Activated T-helper 1 cell treated with anti-CD3 and anti-CD28 coated beads, Interleukin-2, amount 50 U/mL, for 16 hours (primary cell): ENCODE data around the gene EPHB2.

Experiments
- DNase-seq, 2 donors: peaks; one replicate each; pipeline ENCODE4 v3.0.0-alpha.2; 2020; ENCODE audit warnings: low read depth in 1 of 2, low spot score in 1 of 2

Gene EPHB2

DNA sequence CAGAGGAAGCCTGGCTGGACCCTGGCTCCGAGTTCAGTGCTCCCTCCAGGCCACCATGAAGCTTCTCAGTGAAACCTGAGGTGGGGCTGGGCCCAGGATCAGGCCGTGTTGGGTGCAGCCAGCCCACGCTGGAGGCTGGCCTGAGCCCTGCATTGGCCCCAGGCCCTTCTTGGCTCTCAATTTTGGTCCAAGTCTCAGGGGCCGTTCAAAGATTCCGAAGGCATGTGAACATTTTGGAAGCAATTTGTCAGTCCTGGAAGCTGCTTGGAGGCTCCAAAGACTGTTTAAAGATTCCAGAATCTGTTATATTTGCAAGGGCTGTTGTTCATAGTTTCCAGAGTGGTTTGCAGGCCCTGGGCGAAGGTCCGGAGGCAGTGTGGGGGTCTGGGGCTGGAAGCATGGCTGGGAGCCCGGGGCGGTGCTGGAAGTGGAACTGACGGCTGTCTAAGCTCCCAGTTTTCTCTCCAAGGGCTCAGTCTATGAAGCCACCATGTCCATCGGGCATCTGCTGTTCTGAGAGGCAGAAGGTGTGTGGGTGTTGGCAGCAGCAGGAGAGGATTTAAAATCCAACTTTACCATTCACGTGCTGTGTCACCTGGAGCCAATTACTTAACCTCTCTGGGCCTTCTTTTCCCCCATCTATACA, 104.9 kb downstream of the EPHB2 start:
- no peak for DNase-seq

DNA sequence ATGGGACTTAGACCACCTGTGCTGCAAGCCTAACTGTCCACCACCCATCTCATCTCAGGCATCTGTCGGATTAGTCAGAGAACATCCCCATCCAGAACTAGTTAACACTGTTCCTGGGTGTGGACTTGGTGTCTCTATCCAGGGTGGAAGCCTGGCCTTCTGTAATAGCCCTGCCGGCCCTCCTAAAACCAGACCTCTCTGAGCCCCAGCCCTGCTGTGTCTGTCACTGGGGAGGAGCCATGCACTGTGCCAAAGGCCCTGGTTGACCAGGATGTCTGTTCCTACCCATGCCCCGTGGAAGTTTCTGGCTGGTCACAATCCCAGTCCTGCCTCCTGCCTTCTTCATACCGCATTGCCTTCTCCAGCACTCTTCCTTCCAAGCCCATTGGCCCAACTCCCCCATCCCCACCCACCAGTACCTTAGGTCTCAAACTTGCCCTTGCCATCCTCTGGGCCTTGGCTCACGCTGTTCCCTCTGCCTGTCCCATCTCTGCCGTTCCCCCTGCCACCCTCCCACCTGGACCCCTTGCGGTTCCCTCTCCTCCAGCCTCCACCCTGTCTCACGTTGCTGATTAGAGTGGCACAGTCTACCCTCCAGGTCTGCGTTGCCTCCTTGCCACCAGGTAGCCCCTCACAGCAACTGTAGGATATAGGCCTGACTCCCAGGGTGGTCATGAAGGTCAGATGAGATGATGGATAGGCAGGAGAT, 105.6 kb downstream of the EPHB2 start:
- no peak for DNase-seq

DNA sequence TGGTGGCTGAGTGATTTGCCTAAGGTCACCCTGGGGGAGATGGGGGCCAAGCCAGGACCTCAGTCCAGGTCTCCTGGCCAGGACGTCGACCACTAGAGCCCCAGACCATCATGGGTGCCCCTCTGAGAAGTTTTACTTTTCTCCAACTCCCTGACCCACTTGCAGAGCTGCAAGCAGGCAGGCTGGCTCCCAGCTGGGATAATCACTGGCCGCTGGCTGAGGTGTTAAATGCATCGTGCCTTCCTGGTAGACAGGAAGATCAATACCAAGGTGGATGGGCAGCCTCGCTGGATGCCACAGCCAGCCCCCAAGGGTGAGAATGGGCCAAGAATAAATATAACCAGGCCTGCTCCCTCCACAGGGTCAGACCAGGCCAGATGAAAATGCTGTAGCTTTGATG, 106.2 kb downstream of the EPHB2 start:
- DNase-seq = no peak

DNA sequence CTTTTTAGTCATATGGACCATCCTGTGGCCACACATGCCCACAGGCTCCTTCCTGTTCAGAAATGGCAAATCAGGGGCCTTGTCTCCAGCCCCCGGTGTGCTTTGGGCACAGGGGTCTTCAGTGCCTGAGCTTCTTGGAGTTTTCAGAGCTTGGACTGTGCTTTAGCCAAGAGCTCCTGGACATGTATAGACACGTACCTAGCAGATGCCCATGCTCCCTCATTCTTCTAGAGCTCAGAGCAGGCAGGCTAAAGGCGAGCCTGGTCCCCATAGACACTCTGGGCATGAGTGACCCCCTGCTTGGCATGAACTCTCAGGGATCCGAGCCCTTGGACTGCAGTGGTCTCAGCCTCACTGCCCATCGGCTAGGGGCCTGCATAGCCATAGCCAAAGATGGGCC, 106.8 kb downstream of the EPHB2 start:
- DNase-seq = no peak

DNA sequence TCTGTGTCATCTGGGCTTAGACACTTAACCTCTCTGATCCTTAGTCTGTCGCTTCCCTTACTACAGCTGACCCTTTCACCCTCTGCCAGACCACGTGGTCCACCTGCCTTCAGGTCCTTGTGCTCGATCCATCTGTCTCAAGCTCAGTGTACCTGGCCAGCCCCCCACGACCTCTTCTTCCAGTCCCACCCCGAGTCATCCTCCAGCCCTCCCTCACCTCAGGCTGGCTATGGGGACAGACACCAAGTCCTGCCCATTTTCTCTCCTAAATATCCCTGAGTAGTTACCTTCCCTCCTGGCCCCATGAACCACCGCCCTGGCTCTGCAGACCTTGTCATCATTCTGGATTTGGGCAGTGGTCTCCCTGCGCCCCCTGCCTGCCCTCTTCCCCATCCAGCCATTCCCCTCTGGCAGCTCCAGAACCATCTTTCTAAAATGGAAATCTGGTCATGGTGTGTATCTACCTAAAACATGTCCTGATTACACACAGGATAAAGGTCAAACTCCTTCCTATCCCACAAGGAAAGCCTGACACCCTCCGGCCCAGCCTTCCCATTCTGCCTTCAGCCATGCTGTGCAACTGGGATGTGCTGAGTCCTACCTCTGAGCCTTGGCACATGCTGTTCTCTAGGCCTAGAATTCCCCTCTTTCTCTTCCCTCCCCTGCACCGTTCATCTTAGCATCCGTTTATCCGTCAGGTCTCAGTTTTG, 107.6 kb downstream of the EPHB2 start:
- DNase-seq = no peak

DNA sequence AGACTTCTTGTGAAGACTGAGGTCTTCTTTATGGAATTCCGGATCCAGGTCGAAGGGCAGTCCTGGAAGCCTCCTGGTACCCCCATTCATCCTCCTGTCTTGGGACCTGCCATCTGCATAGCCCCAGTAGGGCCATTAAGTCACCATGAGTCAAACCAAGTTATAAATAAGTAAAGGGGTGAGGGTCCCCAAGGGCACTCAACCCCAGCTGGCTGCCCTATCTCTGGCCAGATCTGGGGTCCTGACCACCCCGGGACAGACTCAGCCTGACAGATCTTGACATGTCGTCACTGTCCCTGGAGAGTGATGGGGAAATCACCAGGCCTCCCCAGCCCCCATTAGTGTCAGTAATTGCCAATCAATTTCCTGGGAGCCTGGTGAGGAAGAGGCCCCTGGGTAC, 108.7 kb downstream of the EPHB2 start:
- no peak for DNase-seq

DNA sequence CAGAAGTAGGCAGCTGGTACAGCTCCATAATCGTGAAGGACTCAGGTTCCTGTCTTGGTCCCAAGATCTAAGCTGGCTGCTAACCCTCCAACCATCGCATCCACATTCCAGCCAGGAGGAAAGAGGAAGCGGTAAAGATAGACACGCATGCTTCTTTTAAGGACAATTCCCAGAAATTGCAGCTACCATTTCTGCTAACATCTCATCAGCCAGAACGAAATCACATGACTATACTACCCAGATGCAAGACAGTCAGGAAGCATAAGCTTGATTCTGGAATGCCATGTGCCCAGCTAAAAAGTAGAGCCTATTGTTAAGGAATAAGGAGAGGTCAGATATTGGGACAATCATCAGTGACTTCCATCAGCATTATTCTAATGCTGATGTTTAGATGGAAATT, 110.4 kb downstream of the EPHB2 start:
- no peak for DNase-seq

DNA sequence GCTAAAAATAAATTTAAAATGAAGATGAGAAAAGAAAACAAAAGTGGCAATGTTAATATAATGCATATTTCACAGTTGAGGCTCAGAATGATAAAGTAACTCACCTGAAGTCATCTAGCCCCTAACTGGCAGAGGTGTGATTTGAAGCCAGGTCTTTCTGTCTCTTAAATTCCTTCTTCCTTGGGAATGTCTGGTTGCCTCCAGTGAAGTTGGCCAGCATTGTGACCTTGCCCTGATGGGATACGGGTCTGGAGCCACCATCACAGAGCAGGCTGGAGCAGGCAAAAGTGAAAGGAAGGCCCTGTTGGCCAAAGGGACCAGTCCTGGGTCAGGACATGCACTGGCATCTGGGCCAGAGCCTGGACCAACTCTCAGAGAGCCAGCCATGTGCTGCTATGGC, 111.7 kb downstream of the EPHB2 start:
- no peak for DNase-seq

DNA sequence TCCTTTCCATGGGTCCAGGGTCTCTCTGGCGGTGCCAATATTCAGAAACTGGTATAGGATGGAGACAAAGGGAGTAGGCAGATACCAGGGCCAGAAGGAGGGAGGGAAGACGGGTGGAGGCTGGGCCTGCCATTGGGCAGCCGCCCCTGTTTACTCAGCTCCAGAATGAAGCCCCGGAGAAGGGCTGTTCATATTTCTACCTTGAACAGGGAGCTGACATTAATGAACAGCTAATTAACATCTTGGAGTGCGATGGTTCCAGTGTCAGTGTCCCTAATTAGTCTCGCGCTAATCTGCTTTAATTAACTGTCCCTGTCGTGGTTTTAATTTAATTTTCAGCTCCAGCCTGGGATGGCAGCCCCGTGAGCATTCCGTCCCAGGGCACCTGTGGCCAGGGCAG, 113.8 kb downstream of the EPHB2 start:
- DNase-seq = no peak

DNA sequence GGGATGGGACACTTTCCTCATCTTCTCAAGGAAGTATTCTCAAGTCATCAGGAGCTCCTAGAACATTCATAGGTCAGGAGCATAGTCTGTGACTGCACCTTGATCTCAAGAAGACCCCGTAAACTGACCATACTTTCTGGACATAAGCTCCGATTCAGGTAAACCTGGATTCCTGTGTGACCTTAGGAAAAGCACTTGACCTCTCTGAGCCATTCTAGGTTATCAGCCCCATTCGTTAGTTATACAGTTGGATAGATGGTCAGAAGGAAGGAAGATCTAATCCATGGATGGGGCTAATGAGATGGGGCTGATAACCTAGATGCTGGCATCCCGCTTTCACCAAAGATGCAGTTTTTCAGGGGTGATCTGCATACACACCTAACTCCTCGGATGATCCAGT, 114.3 kb downstream of the EPHB2 start:
- no peak for DNase-seq

DNA sequence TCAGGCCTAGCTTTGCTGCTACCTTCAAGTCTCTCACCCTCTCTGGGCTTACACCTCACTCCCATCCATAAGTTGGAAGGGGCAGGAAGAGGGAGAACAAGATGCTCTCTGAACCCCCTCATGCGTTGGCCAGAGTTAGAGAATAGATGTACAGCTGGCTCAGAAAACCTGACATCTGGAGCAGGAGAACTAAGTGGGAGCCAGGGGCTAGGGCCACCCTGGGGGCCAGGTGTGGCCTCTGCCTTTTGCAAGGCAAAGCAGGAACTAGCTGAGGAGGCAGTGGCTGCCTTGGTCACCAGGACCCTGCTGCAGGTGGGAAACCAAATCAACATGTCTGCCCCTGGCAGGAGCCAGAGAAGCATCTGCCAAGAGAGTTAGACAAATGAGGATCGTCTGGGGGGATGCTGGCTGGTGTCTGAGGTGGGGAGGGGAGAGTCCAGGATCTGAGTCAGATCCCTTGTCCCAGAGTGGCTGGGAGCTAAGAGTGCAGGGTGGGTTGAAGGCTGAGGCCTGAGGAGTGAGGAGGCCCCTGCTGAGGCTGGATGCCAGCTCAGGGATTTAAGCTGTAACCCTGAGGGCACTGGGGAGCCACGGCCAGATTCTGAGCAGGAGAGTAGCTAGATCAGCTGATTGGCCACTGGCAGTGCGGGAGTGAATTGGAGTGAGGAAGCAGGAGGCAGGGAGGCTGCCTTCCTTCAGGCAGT, 115.0 kb downstream of the EPHB2 start:
- DNase-seq = no peak

DNA sequence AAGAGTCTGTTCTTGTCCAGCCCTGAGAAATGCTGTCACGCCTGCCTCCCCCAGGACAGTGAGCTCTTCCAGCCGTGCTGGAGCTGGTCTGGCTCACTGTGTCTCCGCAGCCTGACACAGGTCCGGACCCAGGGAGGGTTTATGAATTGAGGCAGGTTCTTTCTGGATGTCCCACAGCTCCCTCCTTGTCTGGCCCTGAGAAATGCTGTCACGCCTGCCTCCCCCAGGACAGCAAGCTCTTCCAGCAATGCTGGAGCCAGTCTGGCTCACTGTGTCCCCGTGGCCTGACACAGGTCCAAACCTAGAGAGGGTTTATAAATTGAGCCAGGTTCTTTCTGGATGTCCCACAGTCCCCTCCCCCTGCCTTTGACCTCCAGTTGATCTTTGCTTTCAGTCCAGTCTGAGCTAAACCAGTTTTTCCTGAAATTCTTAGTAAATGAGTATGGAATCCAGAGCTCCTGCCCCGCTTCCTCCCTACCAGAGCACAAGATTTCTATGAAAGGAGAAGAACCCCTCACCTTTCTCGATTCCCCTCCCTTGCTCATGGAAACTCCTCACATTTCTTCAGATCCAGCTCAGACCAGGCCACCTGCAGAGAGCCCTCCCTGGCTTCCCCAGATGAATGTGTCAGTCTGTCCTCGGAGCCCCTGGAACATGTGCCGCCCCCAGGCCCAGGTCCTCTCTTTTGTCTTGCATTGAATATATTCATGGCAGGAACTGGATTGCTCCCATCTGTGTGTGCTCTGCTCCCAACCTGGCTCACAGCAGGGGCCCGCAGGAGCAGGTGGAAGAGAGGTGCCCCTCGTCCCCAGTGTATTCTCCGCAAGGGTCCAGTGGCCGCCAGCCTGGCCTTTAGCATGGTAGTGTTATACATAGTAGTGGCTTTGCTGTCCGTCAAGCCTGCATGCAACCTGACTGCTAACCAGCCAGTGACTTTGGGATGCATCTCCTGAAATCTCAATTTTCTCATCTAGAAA, 116.3 kb downstream of the EPHB2 start:
- no peak for DNase-seq

DNA sequence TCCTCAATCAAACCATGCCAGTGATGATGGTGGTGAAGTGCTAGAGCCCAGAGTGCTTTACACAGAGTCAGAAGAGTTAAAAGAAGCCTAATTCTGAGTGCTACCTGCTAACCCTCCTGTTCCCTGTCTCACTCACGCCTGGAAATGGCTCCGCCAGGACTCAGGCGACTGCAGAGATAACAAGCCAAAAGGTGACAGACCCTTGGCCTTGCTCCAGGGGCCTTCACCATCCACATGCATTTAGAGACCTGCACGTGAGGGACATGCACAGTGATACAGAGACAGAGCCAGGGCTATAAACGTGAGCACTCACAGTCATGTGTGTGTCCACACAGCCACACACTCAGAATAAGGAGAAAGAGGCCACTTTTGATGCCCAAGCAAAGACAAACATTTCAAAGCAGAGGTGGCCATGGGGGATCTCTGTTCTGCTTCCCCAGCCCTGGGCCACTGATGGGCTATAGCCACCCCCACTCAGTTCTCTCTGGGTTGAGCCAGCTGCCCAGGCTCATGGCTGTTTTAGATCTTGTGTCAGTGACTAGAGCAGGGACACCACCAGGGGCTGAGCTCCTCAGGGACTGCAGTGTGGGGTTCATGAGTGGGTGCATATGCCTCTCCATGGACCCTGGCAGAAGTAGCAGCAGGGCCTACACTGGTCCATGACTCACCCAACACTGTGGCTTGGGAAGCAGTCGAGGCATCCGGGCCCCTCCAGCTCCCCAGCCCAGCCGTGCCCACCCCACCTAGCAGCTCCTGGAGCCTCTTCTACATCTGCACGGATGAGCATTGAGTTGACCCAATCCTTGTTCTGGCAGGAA, 117.2 kb downstream of the EPHB2 start:
- no peak for DNase-seq

DNA sequence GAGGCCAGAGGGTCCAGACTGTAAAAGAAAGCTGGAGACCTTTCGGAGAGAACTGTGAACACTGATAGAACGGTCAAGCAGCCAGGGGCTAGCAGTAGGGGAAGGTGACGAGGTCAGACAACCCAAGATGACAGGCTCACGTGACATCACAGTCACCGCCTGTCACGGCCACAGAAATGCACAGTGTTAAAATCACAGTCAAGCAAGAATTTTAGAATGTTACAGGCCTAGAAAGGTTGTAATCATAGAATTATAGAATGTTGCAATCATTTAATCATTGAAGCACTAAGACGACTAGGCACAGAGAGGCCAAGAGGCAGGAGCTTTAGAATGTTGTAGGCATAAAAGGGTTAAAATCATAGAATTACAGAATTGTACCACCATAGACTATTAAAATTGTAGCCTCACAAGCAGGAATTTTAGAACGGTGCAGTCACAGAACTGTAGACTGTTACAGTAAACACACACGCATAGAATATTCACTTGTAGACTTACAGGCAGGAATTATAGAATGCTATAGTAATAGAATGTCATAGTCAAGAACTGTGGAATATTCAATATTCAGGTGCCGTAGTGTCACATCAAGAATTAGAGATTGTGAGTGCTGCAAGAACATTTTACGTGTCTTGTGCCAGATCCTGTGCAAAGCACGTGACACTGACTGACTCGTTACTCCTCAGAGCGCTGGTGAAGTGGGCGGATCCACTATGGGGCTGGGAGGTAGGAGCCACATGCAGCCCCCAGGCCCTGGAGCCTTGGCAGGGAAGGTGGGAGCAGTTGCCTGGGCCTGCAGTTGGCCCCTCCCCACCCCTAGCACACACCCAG, 118.1 kb downstream of the EPHB2 start:
- no peak for DNase-seq

DNA sequence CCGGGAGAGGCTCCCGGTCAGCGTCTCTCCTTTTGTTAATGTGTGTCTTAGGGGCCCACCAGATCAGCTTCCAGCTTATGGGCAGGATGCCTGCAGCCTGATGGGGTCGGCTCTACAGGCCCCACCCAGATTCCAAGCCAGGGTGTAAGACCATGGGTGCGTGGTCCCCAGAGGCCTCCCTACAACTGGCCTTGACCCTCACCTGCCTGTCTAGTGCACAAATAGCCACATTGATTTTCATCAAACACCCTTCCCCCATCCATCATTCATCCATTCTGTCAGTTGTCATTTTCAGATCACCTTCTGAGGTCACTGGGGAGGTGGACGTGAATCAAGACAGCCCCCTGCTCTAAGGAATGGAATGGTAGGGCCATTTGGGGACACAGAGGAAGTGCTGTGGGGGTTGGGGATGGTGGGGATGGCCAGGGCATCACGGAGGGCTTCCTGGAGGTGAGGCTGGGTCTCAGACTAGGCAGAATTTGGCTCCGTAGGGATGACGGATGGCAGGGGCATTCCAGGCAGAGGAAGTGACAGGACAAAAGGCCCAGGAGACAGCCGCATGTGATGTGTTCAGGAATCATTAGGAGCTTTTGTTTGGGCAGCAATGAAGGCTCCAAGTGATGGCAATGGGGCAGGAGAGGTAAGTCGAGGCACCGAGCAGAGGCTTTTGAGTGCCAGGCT, 118.8 kb downstream of the EPHB2 start:
- DNase-seq = no peak

DNA sequence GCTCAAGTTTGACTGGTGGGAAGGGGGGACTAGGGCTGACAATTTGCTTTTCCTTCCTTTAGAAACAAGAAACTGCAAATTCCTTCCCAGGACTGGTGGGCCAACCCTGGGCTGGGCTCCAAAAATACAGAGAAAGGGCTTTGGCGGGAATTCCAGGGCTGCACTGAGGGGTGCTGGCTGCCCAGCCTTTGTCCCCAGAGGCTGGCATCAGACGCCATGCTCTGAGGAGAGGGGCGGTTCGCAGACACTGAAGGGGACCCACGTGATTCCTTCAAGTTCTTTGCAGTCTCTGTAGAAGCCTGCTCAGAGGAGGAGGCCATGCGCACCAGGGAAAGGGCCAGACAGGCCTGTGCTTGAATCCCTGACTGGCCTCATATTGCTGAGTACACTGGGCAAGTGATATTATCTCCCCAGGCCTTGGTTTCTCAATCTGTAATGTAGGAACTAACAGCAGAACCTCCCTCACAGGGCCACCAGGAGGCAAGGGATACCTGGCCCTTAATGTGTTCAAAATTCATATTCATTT, 119.5 kb downstream of the EPHB2 start:
- DNase-seq = no peak

DNA sequence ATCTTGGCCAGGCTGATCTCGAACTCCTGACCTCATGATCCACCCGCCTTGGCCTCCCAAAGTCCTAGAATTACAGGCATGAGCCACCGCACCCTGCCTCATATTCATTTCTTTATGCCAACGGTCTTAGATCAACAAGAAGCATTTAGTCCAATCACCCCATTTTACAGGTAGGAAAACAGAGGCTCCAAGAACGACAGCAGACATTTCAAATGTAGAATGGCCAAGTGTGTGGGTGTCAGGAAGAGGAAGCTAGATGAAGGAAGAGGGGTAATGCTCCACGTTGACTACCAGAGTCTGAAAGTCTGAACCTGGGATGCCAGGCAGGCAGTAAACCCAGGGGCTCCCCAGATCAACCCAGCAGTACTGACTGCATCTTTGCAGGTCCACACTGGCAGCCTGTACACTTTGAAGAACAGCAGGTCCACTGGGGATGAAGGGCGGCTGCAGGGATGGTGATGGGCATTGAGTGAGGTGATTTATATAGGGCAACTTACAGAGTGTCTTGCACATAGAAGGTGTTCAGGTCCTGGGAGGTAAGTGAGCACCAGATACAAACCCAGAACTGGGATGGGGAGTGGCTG, 120.2 kb downstream of the EPHB2 start:
- DNase-seq = no peak
